Measurements from ENCODE around the gene TAS2R20. TPM values are rescaled to one million over a fixed set of nuclear protein-coding genes. Genes with fewer than 3 reads are reported as not detected.

Gene TAS2R20
- total and polyA plus RNA-seq, 10 of the 15 experiments (the other 5 are each of a cell fraction or from before 2014, with no cell fraction given) = 0.07 to 3.9 (median 0.65) TPM

GRCh38 chr12:10952645-10953044, 45.5 kb downstream of the TAS2R20 start:
- Histone ChIP-seq H3K4me3 (no peak overlapping the region), H3K9me3 (replicated peaks; ENCODE audit: control insufficient read depth, insufficient read depth, low read length) (no peaks in the 10 kb centered on the region; the same call in 1 of the 3 replicates), H3K79me2 (ENCODE audit: control insufficient read depth, insufficient read depth, low read length) (peaks cover 2% of the 10 kb centered on the region), H4K20me1 (ENCODE audit: control insufficient read depth, insufficient read depth) (no peaks in the 10 kb centered on the region), H3K9ac (ENCODE audit: control insufficient read depth, insufficient read depth, low read length) (no peak overlapping the region), H3K36me3 (ENCODE audit: control insufficient read depth in 2 of 2, insufficient read depth in 2 of 2, low read length in 1 of 2) (no peaks in the 10 kb centered on the region; a peak in 1 of 4 replicates), H3K27me3 (replicated peaks in 1 of 2; ENCODE audit: control insufficient read depth in 2 of 2, insufficient read depth in 2 of 2, low read length in 1 of 2) (no peaks in the 10 kb centered on the region), H3K4me2 (ENCODE audit: control insufficient read depth, insufficient read depth) (no peak overlapping the region), H2AFZ (ENCODE audit: control insufficient read depth, low read depth, low read length) (no peak overlapping the region), H3K27ac (ENCODE audit: control insufficient read depth, insufficient read depth) (no peak overlapping the region), H3K4me1 (ENCODE audit: control insufficient read depth, insufficient read depth, low read length) (no peaks in the 10 kb centered on the region)
- FAIRE-seq (no peak), DNase-seq (ENCODE audit: low read depth, low spot score) (no peak), ATAC-seq (no peak)
- ChIA-PET SMC1A (ENCODE audit: uncharacterized antibody, unreplicated experiment) (interaction anchor here (1.1 kb wide), 1 partner anchor 10 kb away, joined by 3 read pairs; no protein-coding TSS in a partner anchor), RAD21 (ENCODE audit: unreplicated experiment) (no interaction called here), POLR2A (no interaction called here), CTCF (interaction anchor here (1.2 kb wide), 1 partner anchor 37 kb away, joined by 3 read pairs; no protein-coding TSS in a partner anchor)
- no peak for TF ChIP-seq HSF1 (IDR thresholded peaks at IDR 0.05; ENCODE audit: low read depth, low read length)
- TF ChIP-seq BMI1 (IDR thresholded peaks at IDR 0.05; ENCODE audit: borderline replicate concordance) = no peak
- TF ChIP-seq MXI1 (IDR thresholded peaks at IDR 0.05; ENCODE audit: low read depth, low read length) = no peak
- no peak for TF ChIP-seq SUPT20H (IDR thresholded peaks at IDR 0.05; ENCODE audit: borderline replicate concordance, control insufficient read depth, low read depth, low read length)
- no peak for TF ChIP-seq ZNF384 (IDR thresholded peaks at IDR 0.05; ENCODE audit: borderline replicate concordance, low read depth, low read length)
- in situ Hi-C loops (cut with MboI) (no loop called here), intact Hi-C loops (cut with micrococcal nuclease; ENCODE audit: unreplicated experiment) (no loop called here)
- 93% methylated on average over 4 of the region's 4 CpGs for WGBS (ENCODE audit: insufficient coverage, insufficient replicate concordance, low lambda C conversion rate, missing lambda C conversion rate)
- BruUV-seq (replicated peaks) = no TSS peak

Other genes starting within 250 kb of the TAS2R20 start
Only the 7 nearest of the 17 such genes appear.
- 1.8 and 1.9 TPM in 2 replicates for gene TAS2R13, start 88.7 kb downstream of the TAS2R20 start, total RNA-seq (2014; rRNA removed)
- gene TAS2R13, start 88.7 kb downstream of the TAS2R20 start, total RNA-seq (2014; rRNA removed; fragmentation: Illumina TruSeq; extraction: Trizol) = 2.2 and 2.9 TPM in 2 replicates
- gene TAS2R13, start 88.7 kb downstream of the TAS2R20 start, total RNA-seq (2021) = 0.72 and 1.0 TPM in 2 replicates
- 0.30 and 0.75 TPM in 2 replicates for gene TAS2R13, start 88.7 kb downstream of the TAS2R20 start, polyA plus RNA-seq (2011; rRNA removed)
- 0.12 TPM in 1 of 2 replicates, not detected in the other for gene TAS2R13, start 88.7 kb downstream of the TAS2R20 start, polyA plus RNA-seq (2014; fragmentation: Illumina TruSeq; extraction: Trizol)
- gene TAS2R13, start 88.7 kb downstream of the TAS2R20 start, polyA plus RNA-seq (2014; fragmentation: Nextera tagmentation; extraction: Ambion mirVana) = not detected
- 0.13 TPM in 1 of 2 replicates, not detected in the other for gene TAS2R13, start 88.7 kb downstream of the TAS2R20 start, polyA plus RNA-seq (2014; rRNA removed)
- not detected for gene TAS2R13, start 88.7 kb downstream of the TAS2R20 start, polyA plus RNA-seq (2016; fragmentation: Nextera tagmentation; extraction: Ambion mirVana)
- not detected in 2 replicates for gene PRH2, start 69.1 kb downstream of the TAS2R20 start, total RNA-seq (2014; rRNA removed)
- not detected in 2 replicates for gene PRH2, start 69.1 kb downstream of the TAS2R20 start, total RNA-seq (2014; rRNA removed; fragmentation: Illumina TruSeq; extraction: Trizol)
- gene PRH2, start 69.1 kb downstream of the TAS2R20 start, total RNA-seq (2021) = not detected in 2 replicates
- gene PRH2, start 69.1 kb downstream of the TAS2R20 start, polyA plus RNA-seq (2011; rRNA removed) = 0.14 TPM in 1 of 2 replicates, not detected in the other
- gene PRH2, start 69.1 kb downstream of the TAS2R20 start, polyA plus RNA-seq (2014; fragmentation: Illumina TruSeq; extraction: Trizol) = not detected in 2 replicates
- gene PRH2, start 69.1 kb downstream of the TAS2R20 start, polyA plus RNA-seq (2014; fragmentation: Nextera tagmentation; extraction: Ambion mirVana) = not detected
- not detected in 2 replicates for gene PRH2, start 69.1 kb downstream of the TAS2R20 start, polyA plus RNA-seq (2014; rRNA removed)
- gene PRH2, start 69.1 kb downstream of the TAS2R20 start, polyA plus RNA-seq (2016; fragmentation: Nextera tagmentation; extraction: Ambion mirVana) = under 1 TPM in 1 of 2 experiments, not detected in 1; 0.50 TPM
- gene TAS2R14, start 59.0 kb downstream of the TAS2R20 start, total RNA-seq (2014; rRNA removed) = 3.0 and 5.6 TPM in 2 replicates
- gene TAS2R14, start 59.0 kb downstream of the TAS2R20 start, total RNA-seq (2014; rRNA removed; fragmentation: Illumina TruSeq; extraction: Trizol) = 4.4 and 5.6 TPM in 2 replicates
- 1.5 and 1.8 TPM in 2 replicates for gene TAS2R14, start 59.0 kb downstream of the TAS2R20 start, total RNA-seq (2021)
- gene TAS2R14, start 59.0 kb downstream of the TAS2R20 start, polyA plus RNA-seq (2011; rRNA removed) = 3.2 and 5.5 TPM in 2 replicates
- gene TAS2R14, start 59.0 kb downstream of the TAS2R20 start, polyA plus RNA-seq (2014; fragmentation: Illumina TruSeq; extraction: Trizol) = 2.0 and 2.6 TPM in 2 replicates
- gene TAS2R14, start 59.0 kb downstream of the TAS2R20 start, polyA plus RNA-seq (2014; fragmentation: Nextera tagmentation; extraction: Ambion mirVana) = 1 to 10 TPM; 1.6 to 3.1 TPM
- 0.71 and 1.2 TPM in 2 replicates for gene TAS2R14, start 59.0 kb downstream of the TAS2R20 start, polyA plus RNA-seq (2014; rRNA removed)
- gene TAS2R14, start 59.0 kb downstream of the TAS2R20 start, polyA plus RNA-seq (2016; fragmentation: Nextera tagmentation; extraction: Ambion mirVana) = 1 to 10 TPM; 1.7 to 2.3 TPM
- 3.2 and 3.4 TPM in 2 replicates for gene TAS2R50, start 11.4 kb downstream of the TAS2R20 start, total RNA-seq (2014; rRNA removed)
- gene TAS2R50, start 11.4 kb downstream of the TAS2R20 start, total RNA-seq (2014; rRNA removed; fragmentation: Illumina TruSeq; extraction: Trizol) = 2.8 and 3.1 TPM in 2 replicates
- 0.74 and 1.6 TPM in 2 replicates for gene TAS2R50, start 11.4 kb downstream of the TAS2R20 start, total RNA-seq (2021)
- 0.69 and 0.78 TPM in 2 replicates for gene TAS2R50, start 11.4 kb downstream of the TAS2R20 start, polyA plus RNA-seq (2011; rRNA removed)
- gene TAS2R50, start 11.4 kb downstream of the TAS2R20 start, polyA plus RNA-seq (2014; fragmentation: Illumina TruSeq; extraction: Trizol) = not detected in 2 replicates
- not detected for gene TAS2R50, start 11.4 kb downstream of the TAS2R20 start, polyA plus RNA-seq (2014; fragmentation: Nextera tagmentation; extraction: Ambion mirVana)
- 0.13 TPM in 1 of 2 replicates, not detected in the other for gene TAS2R50, start 11.4 kb downstream of the TAS2R20 start, polyA plus RNA-seq (2014; rRNA removed)
- gene TAS2R50, start 11.4 kb downstream of the TAS2R20 start, polyA plus RNA-seq (2016; fragmentation: Nextera tagmentation; extraction: Ambion mirVana) = under 1 TPM in 1 of 2 experiments, not detected in 1; 0.33 TPM
- 5.2 and 8.0 TPM in 2 replicates for gene TAS2R19, start 24.3 kb upstream of the TAS2R20 start, total RNA-seq (2014; rRNA removed)
- 6.9 and 8.3 TPM in 2 replicates for gene TAS2R19, start 24.3 kb upstream of the TAS2R20 start, total RNA-seq (2014; rRNA removed; fragmentation: Illumina TruSeq; extraction: Trizol)
- gene TAS2R19, start 24.3 kb upstream of the TAS2R20 start, total RNA-seq (2021) = 1.4 and 2.7 TPM in 2 replicates
- gene TAS2R19, start 24.3 kb upstream of the TAS2R20 start, polyA plus RNA-seq (2011; rRNA removed) = 1.6 and 1.7 TPM in 2 replicates
- 0.46 and 0.48 TPM in 2 replicates for gene TAS2R19, start 24.3 kb upstream of the TAS2R20 start, polyA plus RNA-seq (2014; fragmentation: Illumina TruSeq; extraction: Trizol)
- gene TAS2R19, start 24.3 kb upstream of the TAS2R20 start, polyA plus RNA-seq (2014; fragmentation: Nextera tagmentation; extraction: Ambion mirVana) = under 1 TPM; 0.16 to 0.18 TPM
- 0.10 and 0.32 TPM in 2 replicates for gene TAS2R19, start 24.3 kb upstream of the TAS2R20 start, polyA plus RNA-seq (2014; rRNA removed)
- under 1 TPM in 1 of 2 experiments, not detected in 1; 0.20 TPM for gene TAS2R19, start 24.3 kb upstream of the TAS2R20 start, polyA plus RNA-seq (2016; fragmentation: Nextera tagmentation; extraction: Ambion mirVana)
- gene TAS2R31, start 33.1 kb upstream of the TAS2R20 start, total RNA-seq (2014; rRNA removed) = 3.4 and 6.2 TPM in 2 replicates
- 4.9 and 6.9 TPM in 2 replicates for gene TAS2R31, start 33.1 kb upstream of the TAS2R20 start, total RNA-seq (2014; rRNA removed; fragmentation: Illumina TruSeq; extraction: Trizol)
- 2.7 and 2.9 TPM in 2 replicates for gene TAS2R31, start 33.1 kb upstream of the TAS2R20 start, total RNA-seq (2021)
- 1.2 and 2.7 TPM in 2 replicates for gene TAS2R31, start 33.1 kb upstream of the TAS2R20 start, polyA plus RNA-seq (2011; rRNA removed)
- 0.84 TPM in 1 of 2 replicates, not detected in the other for gene TAS2R31, start 33.1 kb upstream of the TAS2R20 start, polyA plus RNA-seq (2014; fragmentation: Illumina TruSeq; extraction: Trizol)
- gene TAS2R31, start 33.1 kb upstream of the TAS2R20 start, polyA plus RNA-seq (2014; fragmentation: Nextera tagmentation; extraction: Ambion mirVana) = under 1 TPM; 0.09 to 0.71 TPM
- 0.40 and 0.46 TPM in 2 replicates for gene TAS2R31, start 33.1 kb upstream of the TAS2R20 start, polyA plus RNA-seq (2014; rRNA removed)
- under 1 TPM; 0.33 to 0.68 TPM for gene TAS2R31, start 33.1 kb upstream of the TAS2R20 start, polyA plus RNA-seq (2016; fragmentation: Nextera tagmentation; extraction: Ambion mirVana)
- gene TAS2R46, start 64.0 kb upstream of the TAS2R20 start, total RNA-seq (2014; rRNA removed) = 2.5 and 3.8 TPM in 2 replicates
- gene TAS2R46, start 64.0 kb upstream of the TAS2R20 start, total RNA-seq (2014; rRNA removed; fragmentation: Illumina TruSeq; extraction: Trizol) = 2.8 and 3.8 TPM in 2 replicates
- 1.3 TPM in 2 replicates for gene TAS2R46, start 64.0 kb upstream of the TAS2R20 start, total RNA-seq (2021)
- gene TAS2R46, start 64.0 kb upstream of the TAS2R20 start, polyA plus RNA-seq (2011; rRNA removed) = 0.31 and 0.48 TPM in 2 replicates
- 0.07 TPM in 1 of 2 replicates, not detected in the other for gene TAS2R46, start 64.0 kb upstream of the TAS2R20 start, polyA plus RNA-seq (2014; fragmentation: Illumina TruSeq; extraction: Trizol)
- not detected for gene TAS2R46, start 64.0 kb upstream of the TAS2R20 start, polyA plus RNA-seq (2014; fragmentation: Nextera tagmentation; extraction: Ambion mirVana)
- gene TAS2R46, start 64.0 kb upstream of the TAS2R20 start, polyA plus RNA-seq (2014; rRNA removed) = 0.23 TPM in 1 of 2 replicates, not detected in the other
- under 1 TPM; 0.44 to 0.66 TPM for gene TAS2R46, start 64.0 kb upstream of the TAS2R20 start, polyA plus RNA-seq (2016; fragmentation: Nextera tagmentation; extraction: Ambion mirVana)

All from GM12878 (cell line).